ENCODE results near the gene PPP4C.
"Not testable (repeated sequence)": the region's sequence is repeated elsewhere in the genome, so short reads cannot be mapped to it uniquely, and the experiment has no call there.

PPP4C gene

GRCh38 chr16:30122604-30123160 lies 46.9 kb downstream of the PPP4C start:
- no peak for DNase-seq (ENCODE audit: low read depth in 2 of 3, low spot score in 2 of 3)

GRCh38 chr16:30124985-30125379 lies 49.2 kb downstream of the PPP4C start:
- DNase-seq (ENCODE audit: low read depth in 2 of 3, low spot score in 2 of 3) = no peak

GRCh38 chr16:30125690-30126089 lies 49.9 kb downstream of the PPP4C start:
- DNase-seq (ENCODE audit: low read depth in 2 of 3, low spot score in 2 of 3) = not testable (repeated sequence)

GRCh38 chr16:30127993-30128392 lies 52.2 kb downstream of the PPP4C start:
- DNase-seq (ENCODE audit: low read depth in 2 of 3, low spot score in 2 of 3) = no peak

GRCh38 chr16:30131869-30132475 lies 56.2 kb downstream of the PPP4C start:
- no peak for DNase-seq (ENCODE audit: low read depth in 2 of 3, low spot score in 2 of 3)

GRCh38 chr16:30132591-30132990 lies 56.8 kb downstream of the PPP4C start:
- no peak for DNase-seq (ENCODE audit: low read depth in 2 of 3, low spot score in 2 of 3)
